GM03348 (cell line): ENCODE measurements around the gene RDH13.
"Not testable (repeated sequence)": the region's sequence is repeated elsewhere in the genome, so short reads cannot be mapped to it uniquely, and the experiment has no call there.

Experiments used
- DNase-seq: peaks from one replicate; pipeline ENCODE4 v3.0.0; 2012; ENCODE audit warnings: low spot score

Gene RDH13

GRCh38 chr19:55044771-55045716 is 17.9 kb downstream of the RDH13 start:
- DNase-seq = no peak

- DNase-seq = no peak
These were observed 18.7 kb downstream of the RDH13 start for GRCh38 chr19:55044286-55044685.

- no peak for DNase-seq
These were observed 20.3 kb downstream of the RDH13 start for GRCh38 chr19:55042688-55043087.

- no peak for DNase-seq
These were observed 20.6 kb downstream of the RDH13 start for GRCh38 chr19:55042344-55042678.

GRCh38 chr19:55041627-55042343 is 21.2 kb downstream of the RDH13 start:
- DNase-seq = no peak

- DNase-seq = no peak
These were observed 21.7 kb downstream of the RDH13 start for GRCh38 chr19:55041244-55041626.

- not testable (repeated sequence) for DNase-seq
These were observed 22.3 kb downstream of the RDH13 start for GRCh38 chr19:55040654-55041053.

- DNase-seq = not testable (repeated sequence)
These were observed 25.3 kb downstream of the RDH13 start for GRCh38 chr19:55037603-55038002.

GRCh38 chr19:55036058-55036457 is 26.9 kb downstream of the RDH13 start:
- DNase-seq = no peak

GRCh38 chr19:55034751-55035150 is 28.2 kb downstream of the RDH13 start:
- no peak for DNase-seq

- DNase-seq = not testable (repeated sequence)
These were observed 29.8 kb downstream of the RDH13 start for GRCh38 chr19:55032976-55033643.

GRCh38 chr19:55032170-55032800 is 30.7 kb downstream of the RDH13 start:
- DNase-seq = no peak

GRCh38 chr19:55031178-55031577 is 31.8 kb downstream of the RDH13 start:
- DNase-seq = no peak

- no peak for DNase-seq
These were observed 34.2 kb downstream of the RDH13 start for GRCh38 chr19:55028757-55029156.

- no peak for DNase-seq
These were observed 35.2 kb downstream of the RDH13 start for GRCh38 chr19:55027472-55028337.

- not testable (repeated sequence) for DNase-seq
These were observed 35.8 kb downstream of the RDH13 start for GRCh38 chr19:55027140-55027471.

- no peak for DNase-seq
These were observed 38.8 kb downstream of the RDH13 start for GRCh38 chr19:55024111-55024510.

- not testable (repeated sequence) for DNase-seq
These were observed 42.6 kb downstream of the RDH13 start for GRCh38 chr19:55020351-55020750.

- DNase-seq = no peak
These were observed 44.3 kb downstream of the RDH13 start for GRCh38 chr19:55018633-55019032.

- no peak for DNase-seq
These were observed 44.7 kb downstream of the RDH13 start for GRCh38 chr19:55018216-55018615.

- no peak for DNase-seq
These were observed 46.9 kb downstream of the RDH13 start for GRCh38 chr19:55016017-55016416.
